ENCODE data around the gene SAMD11. TPM values are rescaled to one million over a fixed set of nuclear protein-coding genes. Genes with fewer than 3 reads are reported as not detected.

Gene SAMD11
- total and polyA plus RNA-seq, 2 donors from 2014 or later, result 13.3 to 21.4 TPM

GRCh38 chr1:908661-909060, 15.1 kb upstream of the SAMD11 start:
- Histone ChIP-seq H3K4me1 (ENCODE audit: control insufficient read depth in 2 of 3, insufficient read depth in 2 of 3, low read depth in 1 of 3, low read length in 3 of 3) (peaks cover 0 to 29% (median 0%) of the 10 kb centered on the region in 3 donors), H3K27me3 (ENCODE audit: control insufficient read depth, insufficient read depth, low read length) (no peaks in the 10 kb centered on the region), H3K9ac (ENCODE audit: low read length in 3 of 3) (no peak overlapping the region), H3K4me3 (ENCODE audit: low read length in 3 of 3) (no peak overlapping the region), H3K36me3 (ENCODE audit: control insufficient read depth in 2 of 3, insufficient read depth in 3 of 3, low read length in 3 of 3) (no peaks in the 10 kb centered on the region), H3K27ac (ENCODE audit: low read depth in 2 of 2, low read length in 2 of 2) (no peak overlapping the region), H3K9me3 (ENCODE audit: control insufficient read depth in 2 of 3, insufficient read depth in 1 of 3, low read length in 3 of 3) (no peaks in the 10 kb centered on the region)
- FAIRE-seq (no peak), DNase-seq (peak in 3 of 5 donors; percentile 20 to 65 (median 42))
- TF ChIP-seq, protein P1, sequence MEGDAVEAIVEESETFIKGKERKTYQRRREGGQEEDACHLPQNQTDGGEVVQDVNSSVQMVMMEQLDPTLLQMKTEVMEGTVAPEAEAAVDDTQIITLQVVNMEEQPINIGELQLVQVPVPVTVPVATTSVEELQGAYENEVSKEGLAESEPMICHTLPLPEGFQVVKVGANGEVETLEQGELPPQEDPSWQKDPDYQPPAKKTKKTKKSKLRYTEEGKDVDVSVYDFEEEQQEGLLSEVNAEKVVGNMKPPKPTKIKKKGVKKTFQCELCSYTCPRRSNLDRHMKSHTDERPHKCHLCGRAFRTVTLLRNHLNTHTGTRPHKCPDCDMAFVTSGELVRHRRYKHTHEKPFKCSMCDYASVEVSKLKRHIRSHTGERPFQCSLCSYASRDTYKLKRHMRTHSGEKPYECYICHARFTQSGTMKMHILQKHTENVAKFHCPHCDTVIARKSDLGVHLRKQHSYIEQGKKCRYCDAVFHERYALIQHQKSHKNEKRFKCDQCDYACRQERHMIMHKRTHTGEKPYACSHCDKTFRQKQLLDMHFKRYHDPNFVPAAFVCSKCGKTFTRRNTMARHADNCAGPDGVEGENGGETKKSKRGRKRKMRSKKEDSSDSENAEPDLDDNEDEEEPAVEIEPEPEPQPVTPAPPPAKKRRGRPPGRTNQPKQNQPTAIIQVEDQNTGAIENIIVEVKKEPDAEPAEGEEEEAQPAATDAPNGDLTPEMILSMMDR (IDR thresholded peaks at IDR 0.05; ENCODE audit: borderline replicate concordance, extremely low read depth, insufficient read depth), result no peak
- intact Hi-C loops (cut with DNase I), result no loop called here

DNA sequence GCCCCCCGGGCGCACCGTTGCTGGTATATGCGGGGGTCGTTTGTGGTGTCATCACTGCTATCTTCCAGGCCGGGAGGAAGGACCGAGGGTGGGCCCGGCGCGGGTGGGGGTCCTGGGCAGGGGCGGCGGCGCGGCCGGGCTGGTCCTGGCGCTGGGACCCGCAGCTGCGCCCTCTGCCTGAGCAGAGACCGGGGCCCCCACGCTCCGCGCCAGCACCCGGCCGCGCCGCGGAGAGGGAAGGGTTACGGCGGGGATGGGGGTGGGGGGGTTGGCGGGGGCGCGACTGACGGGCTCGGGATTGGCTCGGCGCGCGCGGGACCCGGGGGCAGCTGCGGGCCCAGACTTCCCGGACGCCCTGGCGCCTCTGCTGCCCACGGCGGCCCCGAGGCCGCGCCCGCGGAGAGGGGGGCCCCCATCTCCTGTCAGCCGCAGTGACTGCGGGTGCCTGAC, 13.8 kb upstream of the SAMD11 start:
- intact Hi-C loops (cut with DNase I), result no loop called here
- H3K36me3 ChIP-seq (ENCODE audit: control insufficient read depth in 2 of 3, insufficient read depth in 3 of 3, low read length in 3 of 3), result no peaks in the 10 kb centered on the region
- H3K9me3 ChIP-seq (ENCODE audit: control insufficient read depth in 2 of 3, insufficient read depth in 1 of 3, low read length in 3 of 3), result no peaks in the 10 kb centered on the region
- peaks cover 0 to 30% (median 0%) of the 10 kb centered on the region in 3 donors for H3K4me1 ChIP-seq (ENCODE audit: control insufficient read depth in 2 of 3, insufficient read depth in 2 of 3, low read depth in 1 of 3, low read length in 3 of 3)
- H3K27ac ChIP-seq (ENCODE audit: low read depth in 2 of 2, low read length in 2 of 2), result no peak overlapping the region
- H3K4me3 ChIP-seq (ENCODE audit: low read length in 3 of 3), result no peak overlapping the region
- FAIRE-seq, result no peak
- DNase-seq, result peak in 3 of 5 donors; percentile 56 to 75 (median 68)
- H3K9ac ChIP-seq (ENCODE audit: low read length in 3 of 3), result no peak overlapping the region
- no peaks in the 10 kb centered on the region for H3K27me3 ChIP-seq (ENCODE audit: control insufficient read depth, insufficient read depth, low read length)
- TF ChIP-seq, protein P1 (IDR thresholded peaks at IDR 0.05; ENCODE audit: borderline replicate concordance, extremely low read depth, insufficient read depth), result no peak

- TF ChIP-seq, protein P1 (IDR thresholded peaks at IDR 0.05; ENCODE audit: borderline replicate concordance, extremely low read depth, insufficient read depth), result no peak
- Histone ChIP-seq H3K27ac (ENCODE audit: low read depth in 2 of 2, low read length in 2 of 2) (no peak overlapping the region), H3K9ac (ENCODE audit: low read length in 3 of 3) (no peak overlapping the region), H3K4me3 (ENCODE audit: low read length in 3 of 3) (no peak overlapping the region), H3K4me1 (ENCODE audit: control insufficient read depth in 2 of 3, insufficient read depth in 2 of 3, low read depth in 1 of 3, low read length in 3 of 3) (peaks cover 0 to 30% (median 0%) of the 10 kb centered on the region in 3 donors), H3K9me3 (ENCODE audit: control insufficient read depth in 2 of 3, insufficient read depth in 1 of 3, low read length in 3 of 3) (no peaks in the 10 kb centered on the region), H3K27me3 (ENCODE audit: control insufficient read depth, insufficient read depth, low read length) (no peaks in the 10 kb centered on the region), H3K36me3 (ENCODE audit: control insufficient read depth in 2 of 3, insufficient read depth in 3 of 3, low read length in 3 of 3) (no peaks in the 10 kb centered on the region)
- intact Hi-C loops (cut with DNase I), result no loop called here
- FAIRE-seq, result no peak
- peak in 4 of 5 donors; percentile 42 to 88 (median 79) for DNase-seq
Observed at GRCh38 chr1:910311-910880, 13.3 kb upstream of the SAMD11 start.
